ENCODE measurements around the gene PCDH1.

The PCDH1 gene

GRCh38 chr5:141862936-141863543 lies 15.2 kb downstream of the PCDH1 start:
- DNase-seq (ENCODE audit: insufficient read length) (no peak), FAIRE-seq (no peak)
- TF ChIP-seq POLR2AphosphoS5 (IDR thresholded peaks at IDR 0.05; ENCODE audit: low read depth, low read length) = no peak
- TF ChIP-seq POLR2A (IDR thresholded peaks at IDR 0.05; ENCODE audit: low read depth, low read length) = no peak
- TF ChIP-seq TAF1 (IDR thresholded peaks at IDR 0.05; ENCODE audit: borderline replicate concordance, low read depth, low read length) = no peak

GRCh38 chr5:141861194-141861593 lies 17.0 kb downstream of the PCDH1 start:
- no peak for FAIRE-seq

DNA sequence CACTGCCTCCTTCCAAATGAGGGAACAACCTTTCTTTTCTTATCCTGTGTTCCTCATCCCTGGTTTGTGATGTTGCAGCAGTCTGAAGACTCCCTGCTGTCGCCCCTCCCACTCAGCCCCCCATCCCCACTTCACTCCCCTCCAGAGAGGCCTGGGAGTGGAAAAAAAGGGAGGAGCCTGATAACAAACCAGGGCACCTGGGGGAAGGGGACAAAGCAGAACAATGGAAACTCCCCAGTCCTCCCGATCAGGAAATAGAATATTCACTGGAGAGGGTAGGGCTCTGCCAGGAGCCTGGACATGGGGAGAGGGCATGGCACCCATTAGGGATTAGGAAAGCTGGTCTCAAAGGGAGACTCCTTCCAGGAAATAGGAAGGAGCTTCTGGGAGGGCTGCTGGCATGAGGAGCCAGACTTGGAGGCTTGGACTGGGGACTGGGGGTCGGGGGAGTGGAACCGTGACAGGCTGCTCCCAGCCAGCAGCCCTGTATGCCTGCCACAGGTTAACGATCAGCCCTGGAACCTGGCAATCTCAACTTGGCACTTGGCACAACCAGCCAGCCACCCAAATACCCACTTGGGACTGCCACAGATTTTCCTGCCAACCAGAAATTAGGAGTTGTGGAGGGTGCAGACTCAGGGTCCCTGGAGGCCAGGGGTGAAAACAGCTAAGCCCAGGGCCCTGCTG lies 20.0 kb downstream of the PCDH1 start:
- FAIRE-seq (no peak), DNase-seq (ENCODE audit: insufficient read length) (no peak)
- TF ChIP-seq TAF1 (IDR thresholded peaks at IDR 0.05; ENCODE audit: borderline replicate concordance, low read depth, low read length) = no peak
- no peak for TF ChIP-seq POLR2AphosphoS5 (IDR thresholded peaks at IDR 0.05; ENCODE audit: low read depth, low read length)
- no peak for TF ChIP-seq POLR2A (IDR thresholded peaks at IDR 0.05; ENCODE audit: low read depth, low read length)

More at GRCh38 chr5:141861194-141861593, 17.0 kb downstream of the PCDH1 start:
- no peak for DNase-seq (ENCODE audit: insufficient read length)
- no peak for TF ChIP-seq TAF1 (IDR thresholded peaks at IDR 0.05; ENCODE audit: borderline replicate concordance, low read depth, low read length)
- TF ChIP-seq POLR2A (IDR thresholded peaks at IDR 0.05; ENCODE audit: low read depth, low read length) = no peak

GRCh38 chr5:141857226-141857625 lies 21.0 kb downstream of the PCDH1 start:
- TF ChIP-seq TAF1 (IDR thresholded peaks at IDR 0.05; ENCODE audit: borderline replicate concordance, low read depth, low read length) (no peak), POLR2A (IDR thresholded peaks at IDR 0.05; ENCODE audit: low read depth, low read length) (no peak), POLR2AphosphoS5 (IDR thresholded peaks at IDR 0.05; ENCODE audit: low read depth, low read length) (no peak)
- FAIRE-seq = no peak
- no peak for DNase-seq (ENCODE audit: insufficient read length)

- FAIRE-seq = no peak
- TF ChIP-seq POLR2AphosphoS5 (IDR thresholded peaks at IDR 0.05; ENCODE audit: low read depth, low read length) (no peak), TAF1 (IDR thresholded peaks at IDR 0.05; ENCODE audit: borderline replicate concordance, low read depth, low read length) (no peak)
- no peak for DNase-seq (ENCODE audit: insufficient read length)
Measured at GRCh38 chr5:141856037-141856790, 22.0 kb downstream of the PCDH1 start.

GRCh38 chr5:141855265-141856036 lies 22.8 kb downstream of the PCDH1 start:
- no peak for TF ChIP-seq POLR2A (IDR thresholded peaks at IDR 0.05; ENCODE audit: low read depth, low read length)
- TF ChIP-seq POLR2AphosphoS5 (IDR thresholded peaks at IDR 0.05; ENCODE audit: low read depth, low read length) = no peak
- no peak for TF ChIP-seq TAF1 (IDR thresholded peaks at IDR 0.05; ENCODE audit: borderline replicate concordance, low read depth, low read length)
- DNase-seq (ENCODE audit: insufficient read length) (no peak), FAIRE-seq (no peak)

DNA sequence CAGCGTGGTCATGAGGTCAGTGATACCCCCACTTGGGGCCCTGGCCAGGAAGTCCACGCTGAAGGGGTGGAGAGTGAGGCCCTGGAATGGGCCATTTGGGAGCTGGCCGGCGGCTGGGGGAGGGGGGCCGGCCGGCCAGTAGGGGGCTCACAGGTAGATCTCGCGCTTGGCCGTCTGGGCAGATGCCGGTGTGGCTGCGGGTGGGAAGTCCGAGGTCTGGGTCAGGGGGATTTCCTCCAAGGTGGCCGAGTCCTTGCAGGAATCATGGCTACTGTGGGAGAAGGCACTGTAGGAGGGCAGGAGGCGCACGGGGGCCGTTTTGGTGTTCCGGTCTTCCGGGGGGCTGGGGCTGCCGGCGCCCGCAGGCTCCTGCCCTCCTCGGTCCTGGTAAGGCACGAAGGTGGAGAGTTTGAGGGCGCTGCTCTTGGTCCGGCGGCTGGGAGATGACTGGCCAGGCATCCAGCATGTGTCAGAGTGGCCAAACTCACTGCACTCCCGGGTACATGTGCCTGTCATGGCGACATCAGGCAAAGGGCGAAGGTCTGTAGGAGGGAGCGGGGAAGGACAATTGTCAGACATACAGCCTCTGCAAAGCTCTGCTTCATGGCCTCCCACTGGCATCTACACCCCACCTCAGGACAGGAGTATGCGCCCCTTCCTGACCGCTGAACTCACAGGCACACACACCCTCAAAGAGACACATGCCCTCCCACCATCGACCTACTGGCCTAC lies 24.1 kb downstream of the PCDH1 start:
- FAIRE-seq (no peak), DNase-seq (ENCODE audit: insufficient read length) (no peak)
- no peak for TF ChIP-seq POLR2A (IDR thresholded peaks at IDR 0.05; ENCODE audit: low read depth, low read length)
- TF ChIP-seq POLR2AphosphoS5 (IDR thresholded peaks at IDR 0.05; ENCODE audit: low read depth, low read length) = no peak
- no peak for TF ChIP-seq TAF1 (IDR thresholded peaks at IDR 0.05; ENCODE audit: borderline replicate concordance, low read depth, low read length)

- no peak for TF ChIP-seq POLR2A (IDR thresholded peaks at IDR 0.05; ENCODE audit: low read depth, low read length)
- TF ChIP-seq TAF1 (IDR thresholded peaks at IDR 0.05; ENCODE audit: borderline replicate concordance, low read depth, low read length) = no peak
- no peak for TF ChIP-seq POLR2AphosphoS5 (IDR thresholded peaks at IDR 0.05; ENCODE audit: low read depth, low read length)
- FAIRE-seq = no peak
- no peak for DNase-seq (ENCODE audit: insufficient read length)
Measured at GRCh38 chr5:141852448-141852847, 25.8 kb downstream of the PCDH1 start.

DNA sequence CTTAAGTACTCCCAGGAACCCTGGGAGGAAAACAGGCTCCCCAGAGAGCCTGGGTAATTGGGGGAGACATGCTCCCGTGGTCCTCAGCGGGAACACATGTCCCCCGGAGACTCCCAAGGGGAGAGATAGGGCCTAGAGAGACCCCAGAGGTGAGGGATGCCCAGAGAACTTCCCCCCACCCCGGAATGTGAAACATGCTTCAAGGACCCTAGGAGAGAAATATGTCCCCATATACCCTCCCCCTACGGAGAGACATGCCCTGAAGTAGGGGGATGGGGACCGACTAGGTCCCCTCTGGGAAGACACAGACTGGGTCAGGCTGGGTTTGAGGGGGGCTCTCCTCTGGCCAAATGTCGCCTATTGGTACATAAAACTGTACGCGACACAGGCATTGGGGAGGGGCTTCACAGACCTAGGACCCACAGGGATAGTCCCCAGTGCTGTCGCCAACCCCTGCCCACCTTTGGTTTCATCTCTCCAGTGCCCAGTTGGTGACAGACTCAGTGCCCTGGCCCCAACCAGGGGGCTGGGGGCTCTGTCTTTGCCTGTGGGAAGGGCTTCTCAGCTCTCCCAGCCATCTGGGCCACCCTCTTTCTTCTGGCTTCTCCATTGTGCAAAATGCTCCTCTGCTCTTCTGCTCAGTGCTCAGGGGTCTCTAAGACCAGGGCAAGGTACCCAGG lies 26.9 kb downstream of the PCDH1 start:
- TF ChIP-seq POLR2A (IDR thresholded peaks at IDR 0.05; ENCODE audit: low read depth, low read length) (no peak), TAF1 (IDR thresholded peaks at IDR 0.05; ENCODE audit: borderline replicate concordance, low read depth, low read length) (no peak), POLR2AphosphoS5 (IDR thresholded peaks at IDR 0.05; ENCODE audit: low read depth, low read length) (no peak)
- FAIRE-seq = no peak
- no peak for DNase-seq (ENCODE audit: insufficient read length)

DNA sequence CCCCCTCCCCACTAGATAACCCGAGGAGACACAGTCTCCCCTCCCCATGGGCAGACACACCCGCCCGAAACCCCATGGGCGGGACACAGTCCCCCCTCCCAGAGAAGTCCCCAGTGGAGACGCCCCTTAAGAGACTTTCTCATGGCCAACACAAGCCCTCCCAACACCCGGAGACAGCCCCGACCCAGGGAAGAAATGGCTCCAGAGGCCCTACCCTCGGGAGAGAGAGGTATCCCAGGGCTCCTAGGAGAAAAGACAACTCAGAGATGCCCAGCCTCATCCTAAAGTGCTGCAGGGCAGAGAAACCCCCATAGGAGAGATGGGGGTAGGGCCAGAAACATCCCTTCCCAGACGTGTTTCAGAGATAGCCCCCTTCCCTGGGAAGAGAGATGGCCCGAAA lies 27.4 kb downstream of the PCDH1 start:
- TF ChIP-seq POLR2AphosphoS5 (IDR thresholded peaks at IDR 0.05; ENCODE audit: low read depth, low read length) (no peak), POLR2A (IDR thresholded peaks at IDR 0.05; ENCODE audit: low read depth, low read length) (no peak), TAF1 (IDR thresholded peaks at IDR 0.05; ENCODE audit: borderline replicate concordance, low read depth, low read length) (no peak)
- FAIRE-seq (no peak), DNase-seq (ENCODE audit: insufficient read length) (no peak)
